Parathyroid adenoma (tissue), 2 donors: ENCODE measurements around the gene NR1D2.

Source experiments
- H2AFZ ChIP-seq: fragments of 300-600 bp; sonication (generic); one replicate; pipeline ENCODE4 v1.7.0; 2017; ENCODE audit warnings: antibody characterized with exemption, mild to moderate bottlenecking
- H3K27ac ChIP-seq: fragments of 300-600 bp; sonication (generic); one replicate; pipeline ENCODE4 v1.7.0; 2017
- H3K27me3 ChIP-seq: fragments of 300-600 bp; sonication (generic); one replicate; pipeline ENCODE4 v1.7.0; 2017; ENCODE audit warnings: low read length; ENCODE audit not compliant: control insufficient read depth, insufficient read depth
- H3K36me3 ChIP-seq: fragments of 300-600 bp; sonication (generic); one replicate; pipeline ENCODE4 v1.7.0; 2017; ENCODE audit warnings: low read length; ENCODE audit not compliant: control insufficient read depth, insufficient read depth
- H3K4me1 ChIP-seq: fragments of 300-600 bp; sonication (generic); one replicate; pipeline ENCODE4 v1.7.0; 2017; ENCODE audit warnings: control low read depth
- H3K4me2 ChIP-seq: fragments of 300-600 bp; sonication (generic); one replicate; pipeline ENCODE4 v1.7.0; 2017; ENCODE audit warnings: low read length
- H3K4me3 ChIP-seq: fragments of 300-600 bp; sonication (generic); one replicate; pipeline ENCODE4 v1.7.0; 2017; ENCODE audit warnings: low read depth, low read length
- H3K79me2 ChIP-seq: fragments of 300-600 bp; sonication (generic); one replicate; pipeline ENCODE4 v1.7.0; 2017; ENCODE audit warnings: control low read depth
- H3K9ac ChIP-seq: fragments of 300-600 bp; sonication (generic); one replicate; pipeline ENCODE4 v1.7.0; 2017; ENCODE audit warnings: mild to moderate bottlenecking
- H3K9me3 ChIP-seq: fragments of 300-600 bp; sonication (generic); one replicate; pipeline ENCODE4 v1.7.0; 2017; ENCODE audit warnings: low read length; ENCODE audit not compliant: control insufficient read depth
- TF ChIP-seq, protein P1 (sequence below): fragments of 300-600 bp; sonication (generic); IDR thresholded peaks from one replicate; pipeline ENCODE4 v1.7.0; 2017; ENCODE audit warnings: antibody characterized with exemption, mild to moderate bottlenecking
- donor health status: primary hyperparathyroidism.

The NR1D2 gene

DNA sequence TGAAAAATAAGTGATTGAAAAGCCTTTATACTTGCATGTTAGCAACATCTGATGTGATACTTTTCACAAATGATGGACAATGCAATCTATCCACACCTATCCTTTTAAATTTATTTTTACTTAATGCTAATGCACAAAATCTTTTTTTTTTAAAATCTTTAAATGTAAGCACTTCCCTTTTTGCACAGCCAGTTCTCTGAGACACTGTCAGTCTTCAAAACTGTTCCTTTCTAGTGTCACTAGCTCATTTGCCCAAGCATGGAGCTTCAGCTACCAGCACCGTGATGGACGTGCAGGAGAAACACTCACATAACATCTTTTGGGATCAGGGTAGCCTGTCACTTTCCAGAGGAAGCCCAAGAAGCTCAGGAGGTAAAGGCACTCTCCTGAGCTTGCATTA, 50.1 kb downstream of the NR1D2 start:
- no peak overlapping the region for H3K27ac ChIP-seq

DNA sequence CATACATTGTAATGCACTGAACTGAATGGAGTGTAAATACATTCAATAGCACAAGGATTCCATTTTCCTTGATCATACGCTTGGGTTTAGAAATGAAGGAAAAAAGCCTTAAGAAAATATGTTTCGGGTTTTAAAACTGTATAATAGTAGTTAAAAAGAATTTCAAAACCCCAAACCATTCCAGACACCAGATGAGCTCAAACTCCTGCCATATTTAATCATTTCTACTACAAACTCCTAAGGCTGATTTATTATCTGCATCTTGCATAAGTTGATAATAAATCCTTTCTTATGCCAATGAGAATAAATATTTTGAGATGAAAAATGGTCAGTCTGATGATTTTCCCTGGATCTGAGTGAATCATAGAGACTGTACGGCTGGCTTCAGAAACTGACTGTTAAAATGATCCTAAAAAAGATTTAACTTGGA, 51.0 kb downstream of the NR1D2 start:
- H3K79me2 ChIP-seq, result no peaks in the 10 kb centered on the region
- TF ChIP-seq, protein P1, sequence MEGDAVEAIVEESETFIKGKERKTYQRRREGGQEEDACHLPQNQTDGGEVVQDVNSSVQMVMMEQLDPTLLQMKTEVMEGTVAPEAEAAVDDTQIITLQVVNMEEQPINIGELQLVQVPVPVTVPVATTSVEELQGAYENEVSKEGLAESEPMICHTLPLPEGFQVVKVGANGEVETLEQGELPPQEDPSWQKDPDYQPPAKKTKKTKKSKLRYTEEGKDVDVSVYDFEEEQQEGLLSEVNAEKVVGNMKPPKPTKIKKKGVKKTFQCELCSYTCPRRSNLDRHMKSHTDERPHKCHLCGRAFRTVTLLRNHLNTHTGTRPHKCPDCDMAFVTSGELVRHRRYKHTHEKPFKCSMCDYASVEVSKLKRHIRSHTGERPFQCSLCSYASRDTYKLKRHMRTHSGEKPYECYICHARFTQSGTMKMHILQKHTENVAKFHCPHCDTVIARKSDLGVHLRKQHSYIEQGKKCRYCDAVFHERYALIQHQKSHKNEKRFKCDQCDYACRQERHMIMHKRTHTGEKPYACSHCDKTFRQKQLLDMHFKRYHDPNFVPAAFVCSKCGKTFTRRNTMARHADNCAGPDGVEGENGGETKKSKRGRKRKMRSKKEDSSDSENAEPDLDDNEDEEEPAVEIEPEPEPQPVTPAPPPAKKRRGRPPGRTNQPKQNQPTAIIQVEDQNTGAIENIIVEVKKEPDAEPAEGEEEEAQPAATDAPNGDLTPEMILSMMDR, result no peak
- peaks cover 10% of the 10 kb centered on the region for H3K4me1 ChIP-seq
- no peaks in the 10 kb centered on the region for H3K27me3 ChIP-seq
- no peaks in the 10 kb centered on the region for H3K36me3 ChIP-seq
- no peak overlapping the region for H3K4me3 ChIP-seq
- H3K9me3 ChIP-seq, result no peaks in the 10 kb centered on the region
- no peak overlapping the region for H3K27ac ChIP-seq
- H3K9ac ChIP-seq, result no peak overlapping the region
- H2AFZ ChIP-seq, result no peak overlapping the region
- no peak overlapping the region for H3K4me2 ChIP-seq

More for the DNA sequence above, 50.1 kb downstream of the NR1D2 start:
- H3K9ac ChIP-seq, result no peak overlapping the region
- no peak overlapping the region for H2AFZ ChIP-seq
- no peaks in the 10 kb centered on the region for H3K27me3 ChIP-seq
- H3K4me1 ChIP-seq, result peaks cover 10% of the 10 kb centered on the region
- H3K4me2 ChIP-seq, result no peak overlapping the region
- no peaks in the 10 kb centered on the region for H3K79me2 ChIP-seq
- TF ChIP-seq, protein P1, result no peak
- no peak overlapping the region for H3K4me3 ChIP-seq
- no peaks in the 10 kb centered on the region for H3K9me3 ChIP-seq
- H3K36me3 ChIP-seq, result no peaks in the 10 kb centered on the region

DNA sequence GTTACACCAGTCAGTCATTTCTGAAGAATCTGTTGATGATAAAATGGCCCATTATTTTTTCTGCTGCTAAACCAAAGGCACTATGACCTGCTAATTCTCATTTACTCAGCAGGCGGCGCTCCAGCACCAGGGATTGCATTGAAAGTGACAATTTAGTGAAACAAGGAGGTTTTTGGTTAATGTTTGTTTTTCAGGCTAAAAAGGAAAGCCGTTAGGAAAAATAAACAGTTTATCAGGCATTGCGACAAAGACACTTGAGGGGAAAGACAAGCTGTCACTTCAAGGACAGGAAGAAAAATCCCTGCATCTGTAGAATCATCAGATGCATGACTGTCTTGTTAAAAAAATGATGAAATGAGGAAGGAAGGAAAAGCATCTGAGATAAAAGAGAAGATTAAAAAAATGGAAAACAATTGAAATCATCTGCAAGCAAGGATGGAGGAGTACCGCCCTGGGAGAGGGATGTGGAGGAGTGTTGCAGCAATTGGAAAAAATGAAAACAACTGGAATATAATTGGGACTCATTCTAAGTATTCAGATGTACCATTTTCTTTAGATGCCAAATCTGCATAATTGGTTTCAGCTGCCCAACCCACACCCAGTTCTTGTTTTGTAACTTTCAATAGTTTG, 54.0 kb downstream of the NR1D2 start:
- Histone ChIP-seq H3K27me3 (no peaks in the 10 kb centered on the region), H3K9me3 (no peaks in the 10 kb centered on the region), H3K36me3 (no peaks in the 10 kb centered on the region), H3K27ac (no peak overlapping the region), H3K9ac (no peak overlapping the region), H3K4me1 (no peaks in the 10 kb centered on the region), H3K4me2 (no peak overlapping the region), H3K79me2 (no peaks in the 10 kb centered on the region), H2AFZ (no peak overlapping the region), H3K4me3 (no peak overlapping the region)
- TF ChIP-seq, protein P1, result peak; percentile 93

DNA sequence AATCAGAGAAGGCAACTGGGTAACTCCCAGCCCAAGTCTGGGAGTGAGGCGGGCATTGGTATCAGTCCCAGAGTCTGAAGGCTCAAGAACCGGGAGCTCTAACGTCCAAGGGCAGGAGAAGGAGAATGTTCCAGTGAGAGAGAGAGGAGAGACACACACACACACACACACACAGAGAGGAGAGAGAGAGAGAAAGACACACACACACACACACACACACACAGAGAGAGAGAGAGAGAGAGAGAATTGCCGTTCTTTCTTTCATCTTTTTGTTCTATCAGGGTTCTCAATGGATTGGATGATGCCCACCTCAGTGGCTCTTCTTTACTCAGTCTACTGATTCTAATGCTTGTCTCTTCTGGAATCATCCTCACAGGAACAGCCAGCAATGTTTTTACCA, 57.0 kb downstream of the NR1D2 start:
- no peaks in the 10 kb centered on the region for H3K36me3 ChIP-seq
- TF ChIP-seq, protein P1, result no peak
- H3K9me3 ChIP-seq, result no peaks in the 10 kb centered on the region
- no peak overlapping the region for H3K4me3 ChIP-seq
- no peaks in the 10 kb centered on the region for H3K27me3 ChIP-seq
- no peak overlapping the region for H3K27ac ChIP-seq
- no peaks in the 10 kb centered on the region for H3K4me1 ChIP-seq
- H3K4me2 ChIP-seq, result no peak overlapping the region
- H3K9ac ChIP-seq, result no peak overlapping the region
- no peaks in the 10 kb centered on the region for H3K79me2 ChIP-seq
- no peak overlapping the region for H2AFZ ChIP-seq

DNA sequence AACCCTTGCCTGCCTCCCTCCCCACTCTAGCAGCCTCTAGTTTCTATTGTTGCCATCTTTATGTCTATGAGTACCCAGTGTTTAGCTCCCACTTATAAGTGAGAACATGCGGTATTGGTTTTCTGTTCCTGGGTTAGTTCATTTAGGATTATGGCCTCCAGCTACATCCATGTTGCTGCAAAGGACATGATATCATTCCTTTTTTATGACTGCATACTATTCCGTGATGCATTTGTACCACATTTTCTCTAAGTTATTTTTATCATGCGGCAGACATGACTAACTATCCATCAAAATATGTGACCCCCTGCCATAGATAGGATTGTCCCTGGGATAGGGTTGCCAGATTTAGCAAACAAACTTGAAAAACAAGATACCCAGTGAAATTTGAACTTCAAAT, 58.4 kb downstream of the NR1D2 start:
- Histone ChIP-seq H3K27ac (no peak overlapping the region), H3K27me3 (no peaks in the 10 kb centered on the region), H3K4me1 (no peaks in the 10 kb centered on the region), H3K4me3 (no peak overlapping the region), H3K9ac (no peak overlapping the region), H3K4me2 (no peak overlapping the region), H2AFZ (no peak overlapping the region), H3K9me3 (no peaks in the 10 kb centered on the region), H3K36me3 (no peaks in the 10 kb centered on the region), H3K79me2 (no peaks in the 10 kb centered on the region)
- TF ChIP-seq, protein P1, result no peak
